Stimulated activated effector memory CD8-positive, alpha-beta T cell treated with anti-CD3 and anti-CD28 coated beads, Interleukin-12 subunit alpha, Interleukin-12 subunit beta, amount 100 ng/mL, for 72 hours (primary cell): ENCODE results near the gene HRK.
A peak's percentile ranks its signal among the peaks of the same experiment; 100 is the strongest.

ENCODE experiments used
- ATAC-seq: fragments of 150-1000 bp; cut with Tn5 transposase; 2 replicates; pipeline ENCODE4 v1.10.0; 2021
- DNase-seq, 2 donors: peaks; one replicate each; pipeline ENCODE4 v3.0.0; 2021 to 2022; ENCODE audit warnings: low spot score in 2 of 2
- H3K27ac Mint-ChIP-seq: one replicate; pipeline ENCODE4 v1.8.0; 2022; ENCODE audit warnings: mild to moderate bottlenecking, mixed read lengths
- H3K36me3 Mint-ChIP-seq: one replicate; pipeline ENCODE4 v1.8.0; 2022; ENCODE audit warnings: mild to moderate bottlenecking, mixed read lengths
- H3K4me1 Mint-ChIP-seq: one replicate; pipeline ENCODE4 v1.8.0; 2022; ENCODE audit warnings: mixed read lengths
- H3K4me3 Mint-ChIP-seq: one replicate; pipeline ENCODE4 v1.8.0; 2022; ENCODE audit warnings: mild to moderate bottlenecking, mixed read lengths
- H3K9me3 Mint-ChIP-seq: one replicate; pipeline ENCODE4 v1.8.0; 2022; ENCODE audit warnings: mixed read lengths

The HRK gene

GRCh38 chr12:116861320-116861719, 19.9 kb downstream of the HRK start:
- no peak overlapping the region for H3K4me3 Mint-ChIP-seq
- H3K27ac Mint-ChIP-seq: no peak overlapping the region
- H3K36me3 Mint-ChIP-seq: no peaks in the 10 kb centered on the region
- peaks cover 7% of the 10 kb centered on the region for H3K4me1 Mint-ChIP-seq
- ATAC-seq (peak; percentile 75), DNase-seq (no peak)
- H3K9me3 Mint-ChIP-seq: no peaks in the 10 kb centered on the region

DNA sequence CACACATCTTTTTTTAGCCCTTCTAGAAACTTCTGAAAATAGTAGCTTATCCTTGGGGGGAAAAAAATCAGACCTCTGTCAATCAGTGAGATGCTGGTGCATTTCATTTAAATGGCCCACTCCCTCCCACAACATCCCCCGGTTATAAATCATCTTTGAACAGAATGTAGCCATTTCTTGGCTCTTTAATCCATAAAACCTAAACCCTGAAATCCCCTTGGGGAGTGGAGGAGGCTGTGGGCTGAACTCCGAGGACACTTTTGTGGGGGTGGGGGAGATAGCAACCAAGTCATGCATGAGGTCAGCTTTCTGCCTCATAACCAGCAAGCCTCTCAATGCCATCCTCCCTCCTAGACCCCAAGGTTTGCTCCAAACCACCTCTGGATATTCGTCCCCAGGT, 21.0 kb downstream of the HRK start:
- Mint-ChIP-seq H3K27ac (no peak overlapping the region), H3K36me3 (no peaks in the 10 kb centered on the region), H3K4me3 (no peak overlapping the region), H3K4me1 (peaks cover 7% of the 10 kb centered on the region), H3K9me3 (no peaks in the 10 kb centered on the region)
- DNase-seq (no peak), ATAC-seq (no peak)

DNA sequence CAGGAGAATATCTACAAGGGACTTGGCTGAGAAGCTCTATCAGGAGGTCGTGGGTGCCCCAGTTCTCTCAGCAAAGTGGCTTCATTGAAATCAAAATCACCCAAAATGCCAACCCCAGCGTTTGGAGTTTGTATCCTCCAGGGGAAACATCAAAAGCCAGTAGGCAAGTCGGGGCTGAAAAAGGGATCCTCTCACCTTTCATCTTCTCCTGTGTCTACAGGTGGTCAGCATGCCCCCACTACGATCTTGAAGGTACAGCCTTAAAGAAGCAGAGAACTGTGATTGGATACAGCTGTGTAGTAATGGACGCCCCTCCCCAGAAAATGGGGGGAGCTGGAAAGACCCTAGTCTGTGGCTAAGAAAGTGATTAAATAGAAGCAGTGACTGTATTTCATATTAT, 22.2 kb downstream of the HRK start:
- Mint-ChIP-seq H3K4me3 (no peak overlapping the region), H3K9me3 (no peaks in the 10 kb centered on the region), H3K36me3 (no peaks in the 10 kb centered on the region), H3K4me1 (peaks cover 7% of the 10 kb centered on the region), H3K27ac (no peak overlapping the region)
- DNase-seq (no peak), ATAC-seq (no peak)

GRCh38 chr12:116856729-116857128, 24.5 kb downstream of the HRK start:
- Mint-ChIP-seq H3K27ac (no peak overlapping the region), H3K4me1 (peaks cover 6% of the 10 kb centered on the region), H3K4me3 (no peak overlapping the region), H3K9me3 (no peaks in the 10 kb centered on the region), H3K36me3 (no peaks in the 10 kb centered on the region)
- no peak for DNase-seq
- no peak for ATAC-seq

DNA sequence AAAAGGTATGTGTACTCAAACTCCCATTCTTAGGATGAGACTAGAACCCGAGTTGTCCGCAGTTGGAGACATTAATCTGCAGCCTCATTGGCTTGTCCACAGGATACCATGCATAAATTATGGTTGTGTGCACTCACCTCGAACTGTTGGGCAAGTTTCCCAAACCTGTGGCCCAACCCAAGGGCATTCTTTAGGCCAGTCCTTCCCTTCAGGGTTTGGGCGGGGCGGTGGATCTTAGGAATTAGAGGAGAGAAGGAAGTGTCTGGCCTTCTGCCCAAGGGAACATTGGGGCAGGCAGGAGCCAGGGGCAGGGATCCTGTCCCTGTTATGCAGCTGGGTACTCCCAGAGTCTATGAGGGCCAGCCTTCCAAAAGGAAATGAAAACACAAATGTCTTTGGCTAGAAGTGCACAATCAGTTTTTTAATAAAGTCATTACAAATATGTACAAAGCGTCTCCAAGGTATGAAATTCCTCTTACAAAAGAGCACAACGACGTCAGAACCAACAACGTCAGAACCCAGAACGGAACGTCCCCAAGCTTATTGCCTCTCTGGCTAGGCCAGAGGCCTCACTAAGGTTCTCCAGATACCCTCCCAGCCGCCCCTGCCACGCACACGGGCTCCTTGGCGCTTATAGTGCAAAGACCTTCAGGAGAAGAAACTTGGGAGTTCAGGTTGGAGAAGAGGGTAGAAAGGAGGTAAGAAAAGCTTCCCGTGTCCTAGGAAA, 25.3 kb downstream of the HRK start:
- no peak overlapping the region for H3K4me3 Mint-ChIP-seq
- H3K4me1 Mint-ChIP-seq: no peaks in the 10 kb centered on the region
- no peaks in the 10 kb centered on the region for H3K9me3 Mint-ChIP-seq
- no peak for ATAC-seq
- no peaks in the 10 kb centered on the region for H3K36me3 Mint-ChIP-seq
- no peak overlapping the region for H3K27ac Mint-ChIP-seq
- no peak for DNase-seq

- no peaks in the 10 kb centered on the region for H3K4me1 Mint-ChIP-seq
- no peaks in the 10 kb centered on the region for H3K9me3 Mint-ChIP-seq
- DNase-seq (no peak), ATAC-seq (no peak)
- no peak overlapping the region for H3K4me3 Mint-ChIP-seq
- no peak overlapping the region for H3K27ac Mint-ChIP-seq
- H3K36me3 Mint-ChIP-seq: no peaks in the 10 kb centered on the region
Observed at GRCh38 chr12:116853507-116853906, 27.7 kb downstream of the HRK start.

- H3K36me3 Mint-ChIP-seq: no peaks in the 10 kb centered on the region
- no peak for DNase-seq
- no peak for ATAC-seq
- no peaks in the 10 kb centered on the region for H3K4me1 Mint-ChIP-seq
- H3K4me3 Mint-ChIP-seq: no peak overlapping the region
- no peaks in the 10 kb centered on the region for H3K9me3 Mint-ChIP-seq
- H3K27ac Mint-ChIP-seq: no peak overlapping the region
Observed at GRCh38 chr12:116852303-116852702, 28.9 kb downstream of the HRK start.

- DNase-seq (no peak), ATAC-seq (no peak)
- no peak overlapping the region for H3K4me3 Mint-ChIP-seq
- H3K4me1 Mint-ChIP-seq: no peaks in the 10 kb centered on the region
- no peaks in the 10 kb centered on the region for H3K36me3 Mint-ChIP-seq
- no peak overlapping the region for H3K27ac Mint-ChIP-seq
- no peaks in the 10 kb centered on the region for H3K9me3 Mint-ChIP-seq
Observed at GRCh38 chr12:116849216-116849615, 32.0 kb downstream of the HRK start.

DNA sequence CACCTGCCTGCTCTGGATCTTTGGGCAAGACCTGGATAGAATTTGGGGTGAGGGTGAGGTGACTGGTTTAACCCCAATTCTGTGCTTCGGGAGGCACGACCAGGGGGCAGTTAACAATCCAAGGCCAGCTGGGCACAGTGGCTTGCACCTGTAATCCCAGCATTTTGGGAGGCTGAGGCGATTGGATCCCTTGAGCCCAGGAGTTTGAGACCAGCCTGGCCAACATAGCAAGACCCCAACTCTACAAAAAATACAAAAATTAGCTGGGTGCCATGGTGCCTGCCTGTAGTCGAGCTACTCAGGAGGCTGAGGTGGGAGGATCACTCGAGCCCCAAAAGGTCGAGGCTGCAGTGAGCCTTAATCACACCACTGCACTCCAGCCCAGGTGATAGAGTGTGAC, 38.2 kb downstream of the HRK start:
- H3K4me3 Mint-ChIP-seq: no peak overlapping the region
- H3K4me1 Mint-ChIP-seq: no peaks in the 10 kb centered on the region
- H3K36me3 Mint-ChIP-seq: no peaks in the 10 kb centered on the region
- H3K9me3 Mint-ChIP-seq: no peaks in the 10 kb centered on the region
- ATAC-seq: no peak
- no peak overlapping the region for H3K27ac Mint-ChIP-seq
- DNase-seq: no peak

DNA sequence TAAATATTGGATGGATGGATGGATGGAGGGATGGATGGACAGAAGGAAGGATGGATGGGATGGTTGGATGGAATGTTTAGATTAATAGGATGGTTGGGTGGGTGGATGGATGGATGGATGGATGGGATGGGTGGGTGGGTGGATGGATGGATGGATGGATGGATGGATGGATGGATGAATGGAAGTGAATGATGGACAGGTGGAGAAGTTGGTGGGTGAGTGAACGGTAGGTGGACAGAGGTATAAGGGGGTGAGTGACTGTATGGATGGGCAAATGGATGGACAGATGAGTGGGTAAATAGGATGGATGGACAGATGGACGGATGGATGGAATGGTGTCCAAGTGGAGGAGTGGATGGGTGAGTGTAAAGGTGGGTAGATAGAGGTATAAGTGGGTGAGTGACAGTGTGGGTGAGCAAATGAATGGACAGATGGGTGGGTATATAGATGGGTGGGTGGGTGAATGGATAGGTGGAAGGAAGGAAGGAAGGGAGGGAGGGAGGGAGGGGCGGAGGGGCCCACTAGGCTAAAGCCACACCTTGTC, 41.9 kb downstream of the HRK start:
- H3K9me3 Mint-ChIP-seq: no peaks in the 10 kb centered on the region
- ATAC-seq (no peak), DNase-seq (no peak)
- no peak overlapping the region for H3K27ac Mint-ChIP-seq
- H3K4me3 Mint-ChIP-seq: no peak overlapping the region
- peaks cover 3% of the 10 kb centered on the region for H3K36me3 Mint-ChIP-seq
- H3K4me1 Mint-ChIP-seq: no peaks in the 10 kb centered on the region

DNA sequence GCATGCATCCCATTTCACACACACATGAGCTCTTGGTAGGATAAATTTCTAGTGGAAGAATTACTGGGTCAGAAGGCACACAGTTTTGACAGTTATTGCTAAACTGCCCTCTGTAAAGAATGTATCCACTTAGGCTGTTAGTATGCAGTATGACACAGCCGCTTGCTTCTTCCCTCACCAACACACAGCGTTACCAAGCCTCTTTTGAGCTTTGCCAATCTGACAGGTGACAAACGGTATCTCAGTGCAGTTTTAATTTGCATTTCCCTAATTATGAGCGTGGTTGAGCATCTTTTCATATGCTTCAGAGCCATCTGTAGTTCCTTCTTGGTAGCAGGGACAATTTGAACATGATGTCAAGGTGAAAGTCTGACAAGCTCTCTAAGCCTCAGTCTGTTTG, 42.9 kb downstream of the HRK start:
- DNase-seq: no peak
- Mint-ChIP-seq H3K27ac (no peak overlapping the region), H3K9me3 (no peaks in the 10 kb centered on the region), H3K4me3 (no peak overlapping the region), H3K4me1 (no peaks in the 10 kb centered on the region), H3K36me3 (peaks cover 6% of the 10 kb centered on the region)
- ATAC-seq: no peak

- Mint-ChIP-seq H3K9me3 (no peaks in the 10 kb centered on the region), H3K27ac (no peak overlapping the region), H3K36me3 (peaks cover 6% of the 10 kb centered on the region), H3K4me1 (no peaks in the 10 kb centered on the region), H3K4me3 (no peak overlapping the region)
- no peak for ATAC-seq
- DNase-seq: no peak
Observed at GRCh38 chr12:116837097-116837496, 44.1 kb downstream of the HRK start.

- no peak for ATAC-seq
- Mint-ChIP-seq H3K4me1 (no peaks in the 10 kb centered on the region), H3K9me3 (no peaks in the 10 kb centered on the region), H3K4me3 (no peak overlapping the region), H3K27ac (peak overlapping the region; percentile 8), H3K36me3 (peaks cover 6% of the 10 kb centered on the region)
- no peak for DNase-seq
Observed at GRCh38 chr12:116835484-116835883, 45.8 kb downstream of the HRK start.

DNA sequence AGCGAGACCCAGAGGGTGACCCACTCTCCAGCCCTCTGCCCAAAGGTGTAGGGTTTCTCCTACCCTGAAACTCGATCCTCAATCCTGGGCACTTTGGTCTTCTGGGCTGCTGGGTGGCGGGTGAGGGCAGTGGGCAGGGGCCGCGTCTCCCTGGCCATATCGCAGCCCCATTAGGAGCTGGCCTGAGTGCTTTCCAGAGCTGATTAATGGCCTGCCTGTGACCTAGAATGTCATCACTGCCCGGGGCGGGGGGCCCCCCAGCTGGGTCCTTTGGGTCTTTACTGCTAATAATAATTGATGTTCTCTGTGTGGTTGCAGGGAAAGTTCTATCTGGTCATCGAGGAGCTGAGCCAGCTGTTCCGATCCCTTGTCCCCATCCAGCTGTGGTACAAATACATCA, 47.8 kb downstream of the HRK start:
- no peak for DNase-seq

GRCh38 chr12:116832353-116832752, 48.9 kb downstream of the HRK start:
- H3K9me3 Mint-ChIP-seq: no peaks in the 10 kb centered on the region
- H3K36me3 Mint-ChIP-seq: peaks cover 6% of the 10 kb centered on the region
- H3K4me3 Mint-ChIP-seq: no peak overlapping the region
- ATAC-seq: no peak
- no peak for DNase-seq
- H3K27ac Mint-ChIP-seq: no peak overlapping the region
- no peaks in the 10 kb centered on the region for H3K4me1 Mint-ChIP-seq

More for the DNA sequence above, 47.8 kb downstream of the HRK start:
- Mint-ChIP-seq H3K27ac (no peak overlapping the region), H3K9me3 (no peaks in the 10 kb centered on the region), H3K4me1 (no peaks in the 10 kb centered on the region), H3K4me3 (no peak overlapping the region), H3K36me3 (peaks cover 6% of the 10 kb centered on the region)
- ATAC-seq: no peak

DNA sequence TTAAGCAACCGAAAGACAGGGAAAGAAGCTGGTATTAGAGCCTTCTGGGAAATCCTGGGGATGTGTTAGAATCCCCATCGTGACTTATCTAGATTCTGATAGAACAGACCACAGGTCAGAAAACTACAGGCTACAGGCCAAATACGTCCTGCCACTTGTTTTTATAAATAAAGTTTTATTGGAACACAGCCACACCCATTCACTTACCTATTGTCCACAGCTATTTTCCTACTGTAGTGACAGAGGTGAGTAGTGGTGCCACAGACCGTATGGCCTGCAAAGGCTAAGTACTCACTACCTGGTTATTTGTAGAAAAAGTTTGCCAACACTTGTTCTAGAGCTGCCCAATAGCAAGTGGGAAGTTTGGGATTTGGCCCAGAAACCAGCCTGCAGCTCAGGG, 53.8 kb downstream of the HRK start:
- no peak for ATAC-seq
- H3K9me3 Mint-ChIP-seq: no peaks in the 10 kb centered on the region
- no peaks in the 10 kb centered on the region for H3K4me1 Mint-ChIP-seq
- no peak overlapping the region for H3K27ac Mint-ChIP-seq
- no peak for DNase-seq
- H3K4me3 Mint-ChIP-seq: no peak overlapping the region
- no peaks in the 10 kb centered on the region for H3K36me3 Mint-ChIP-seq
